Renal cortex interstitium (tissue), 11 donors: Measurements from ENCODE around the gene KRTAP10-8. TPM values are rescaled to one million over a fixed set of nuclear protein-coding genes. Genes with fewer than 3 reads are reported as not detected.
"Not testable (repeated sequence)": the region's sequence is repeated elsewhere in the genome, so short reads cannot be mapped to it uniquely, and the experiment has no call there.

Experiments
- DNase-seq, 11 donors: peaks; one replicate each; pipeline ENCODE4 v3.0.0-alpha.2; 2013; ENCODE audit warnings: low read depth in 9 of 11, low spot score in 4 of 11; ENCODE audit errors: extremely low read depth in 1 of 11
- polyA plus RNA-seq, 3 donors: library from polyadenylated mRNA; unstranded; fragments of 120-200 nt; gene quantifications; one replicate each; pipeline ENCODE4 v1.2.1, GENCODE V29; 2013; ENCODE audit not compliant: insufficient read length in 3 of 3

Gene KRTAP10-8
- polyA plus RNA-seq, 3 donors, result not detected

DNA sequence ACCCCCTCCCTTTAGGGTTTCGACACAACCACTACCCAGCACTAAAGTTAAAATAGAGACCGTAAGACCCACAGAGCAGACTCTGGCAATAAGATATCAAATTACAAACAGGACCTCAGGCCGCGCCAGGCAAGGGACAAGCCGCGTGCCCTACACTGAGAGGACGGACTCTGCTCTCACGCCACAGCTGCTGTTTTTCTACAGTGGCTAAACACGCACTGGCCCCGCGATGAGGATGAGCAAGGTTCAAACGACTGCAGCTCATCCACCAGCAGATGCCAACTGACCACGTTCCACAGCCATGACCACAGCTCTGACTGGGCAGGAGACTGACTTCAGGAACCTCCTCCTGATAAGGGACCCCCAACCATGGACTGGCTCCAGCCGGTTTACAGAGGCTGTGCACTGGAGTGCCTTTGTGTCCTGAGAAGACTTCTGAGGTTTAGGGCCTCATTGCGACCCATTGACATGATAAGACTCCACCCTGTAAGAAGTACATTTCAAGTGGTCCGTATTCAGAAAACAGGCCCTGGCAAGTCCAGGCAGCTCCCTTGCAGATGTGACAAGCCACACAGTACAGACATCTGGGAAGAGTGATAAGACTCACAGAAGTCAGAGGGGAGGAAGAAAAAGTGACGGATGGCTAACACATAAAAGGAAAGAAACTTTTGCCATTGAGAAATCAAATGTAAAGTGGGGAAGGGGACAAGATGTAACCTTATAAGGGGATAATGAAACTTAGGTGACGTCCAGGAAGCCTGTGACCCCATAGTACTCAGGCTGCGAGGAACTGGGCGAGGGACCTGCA is 18.1 kb upstream of the KRTAP10-8 start:
- peak in 4 of 11 donors; percentile 12 to 20 (median 16) for DNase-seq

DNA sequence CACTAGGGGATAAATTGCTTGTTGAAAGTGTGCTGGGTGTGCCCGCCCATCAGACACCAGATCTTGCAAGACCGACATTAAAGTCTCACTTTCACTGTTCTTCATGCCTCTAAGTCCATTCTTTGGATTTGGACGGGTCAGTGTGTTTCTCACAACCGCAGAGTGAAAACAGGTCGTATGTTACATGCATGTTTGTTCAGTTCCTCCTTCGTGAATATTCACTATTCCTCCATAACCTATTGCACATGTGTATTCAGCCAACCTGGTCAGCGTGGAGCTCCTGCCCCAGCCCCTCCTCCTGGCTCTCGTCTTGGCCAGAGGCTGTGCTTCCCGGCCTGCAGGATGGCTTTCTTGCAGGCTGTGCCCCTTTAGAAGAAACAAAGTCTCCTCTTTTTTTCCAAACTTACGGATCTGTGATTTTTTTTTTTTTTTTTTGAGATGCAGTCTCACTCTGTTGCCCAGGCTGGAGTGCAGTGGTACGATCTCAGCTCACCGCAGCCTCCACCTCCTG is 17.4 kb upstream of the KRTAP10-8 start:
- no peak for DNase-seq

DNA sequence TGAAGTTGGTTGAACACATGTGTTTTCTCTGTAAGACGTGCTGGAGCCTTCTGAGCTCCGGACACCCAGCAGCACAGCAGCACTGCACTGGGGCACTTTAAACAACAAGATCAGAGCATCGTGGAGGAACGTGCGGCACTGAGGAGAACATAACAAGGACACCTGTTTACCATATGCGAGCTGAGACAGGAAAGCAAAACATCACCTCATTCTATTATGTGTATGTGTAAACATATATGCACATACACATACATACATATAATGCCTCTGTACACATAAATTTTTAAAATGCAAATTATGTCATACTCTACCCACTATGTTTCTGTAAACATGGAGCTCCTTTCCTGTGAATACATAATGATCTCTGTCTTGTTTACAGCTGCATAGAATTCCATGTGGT is 16.4 kb upstream of the KRTAP10-8 start:
- no peak for DNase-seq

- no peak for DNase-seq
These were observed 15.7 kb upstream of the KRTAP10-8 start for GRCh38 chr21:44596068-44596725.

DNA sequence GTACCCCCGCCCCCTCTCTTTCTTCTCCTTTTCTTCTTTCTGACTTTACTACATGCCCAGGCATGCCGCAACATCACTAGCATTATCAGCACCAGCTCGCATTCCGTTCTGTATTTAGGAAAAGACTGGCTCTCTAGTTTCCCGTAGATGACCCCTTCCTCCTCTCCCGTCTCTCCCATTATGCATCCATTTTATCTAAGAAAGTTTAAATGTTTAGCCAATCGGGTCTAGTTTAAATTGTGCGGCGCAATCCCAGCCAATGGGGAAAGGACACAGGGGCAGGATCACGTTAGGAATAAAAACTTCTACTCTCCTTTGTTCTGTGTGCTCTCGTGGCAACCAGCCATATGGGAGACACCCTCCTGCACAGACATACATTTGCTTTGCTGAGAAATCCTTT is 13.8 kb upstream of the KRTAP10-8 start:
- no peak for DNase-seq

- no peak for DNase-seq
These were observed 12.4 kb upstream of the KRTAP10-8 start for GRCh38 chr21:44599264-44600029.

DNA sequence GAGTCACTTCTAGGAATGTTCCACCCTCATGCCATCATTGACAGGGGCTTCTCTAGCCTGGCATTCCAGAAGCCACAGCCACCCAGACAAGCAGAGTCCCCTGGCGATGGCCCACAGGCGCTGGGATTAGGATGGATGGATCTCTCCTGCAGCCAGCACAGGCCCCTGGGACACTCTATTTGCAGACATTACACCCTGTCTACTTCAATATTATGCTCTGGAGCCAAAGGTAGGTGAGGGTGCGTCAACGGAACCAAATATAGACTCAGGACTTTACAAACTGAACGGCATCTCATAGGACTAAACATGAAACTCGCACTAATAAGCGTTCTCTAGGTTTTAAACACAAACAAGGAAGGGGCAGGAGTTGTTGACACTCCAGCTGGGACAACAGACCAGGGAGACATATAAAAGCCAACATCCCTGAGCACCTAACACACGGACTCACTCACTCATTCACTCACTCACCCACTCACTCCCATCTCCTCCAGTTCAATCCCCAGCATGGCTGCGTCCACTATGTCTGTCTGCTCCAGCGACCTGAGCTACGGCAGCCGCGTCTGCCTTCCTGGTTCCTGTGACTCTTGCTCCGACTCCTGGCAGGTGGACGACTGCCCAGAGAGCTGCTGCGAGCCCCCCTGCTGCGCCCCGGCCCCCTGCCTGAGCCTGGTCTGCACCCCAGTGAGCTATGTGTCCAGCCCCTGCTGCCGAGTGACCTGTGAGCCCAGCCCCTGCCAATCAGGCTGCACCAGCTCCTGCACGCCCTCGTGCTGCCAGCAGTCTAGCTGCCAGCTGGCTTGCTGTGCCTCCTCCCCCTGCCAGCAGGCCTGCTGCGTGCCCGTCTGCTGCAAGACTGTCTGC is 11.5 kb upstream of the KRTAP10-8 start, which contains the start of gene KRTAP10-7:
Gene KRTAP10-7 (plus strand): TSS at position 480 of the 861 bp plus-strand sequence. CDS start 25 bp downstream, at position 505.
- DNase-seq, result not testable (repeated sequence)

- not testable (repeated sequence) for DNase-seq
These were observed 10.8 kb upstream of the KRTAP10-8 start for GRCh38 chr21:44601091-44601490.

- no peak for DNase-seq
These were observed 10.1 kb upstream of the KRTAP10-8 start for GRCh38 chr21:44601596-44602462.

GRCh38 chr21:44602463-44602850 is 9.4 kb upstream of the KRTAP10-8 start:
- DNase-seq, result no peak

GRCh38 chr21:44603109-44603875 is 8.6 kb upstream of the KRTAP10-8 start:
- DNase-seq, result no peak

DNA sequence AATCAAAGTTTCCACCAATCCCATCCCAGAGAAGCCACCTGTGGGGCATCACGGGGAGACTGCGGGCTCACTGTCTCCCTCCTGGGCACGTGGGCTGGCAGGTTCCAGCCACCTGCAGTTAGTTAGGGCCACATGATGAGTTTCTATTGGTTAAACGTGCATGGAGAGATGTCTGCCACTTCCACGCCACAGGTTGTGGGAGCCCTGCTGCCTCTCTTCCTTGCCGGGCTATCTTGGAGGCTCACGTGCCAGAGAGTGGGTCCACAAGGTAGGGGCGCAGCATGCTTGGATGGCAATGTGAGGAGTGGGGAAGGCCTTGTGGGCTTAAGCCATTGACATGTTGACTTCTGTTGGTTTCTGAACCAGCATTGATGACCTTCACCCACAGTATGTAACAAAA is 8.0 kb upstream of the KRTAP10-8 start:
- no peak for DNase-seq

DNA sequence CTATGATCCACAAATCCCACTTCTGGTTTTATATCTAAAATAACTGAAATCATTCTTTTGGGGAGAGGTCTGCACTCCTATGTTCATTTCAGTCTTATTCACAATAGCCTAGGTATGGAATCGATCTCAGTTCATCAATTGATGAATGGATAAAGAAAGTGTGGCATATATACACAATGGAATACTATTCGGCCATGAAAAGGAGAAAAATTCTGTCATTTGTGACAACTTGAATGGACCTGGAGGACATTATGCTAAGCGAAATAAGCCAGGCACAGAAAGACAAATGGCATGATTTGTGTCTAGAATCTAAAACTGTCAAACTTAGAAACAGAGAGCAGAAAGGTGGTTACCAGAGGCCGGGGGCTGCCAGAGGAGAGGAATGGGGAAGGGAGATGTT is 5.4 kb upstream of the KRTAP10-8 start:
- DNase-seq, result no peak

- no peak for DNase-seq
These were observed 2.7 kb upstream of the KRTAP10-8 start for GRCh38 chr21:44609193-44609592.

GRCh38 chr21:44610157-44610843 is 1.6 kb upstream of the KRTAP10-8 start:
- not testable (repeated sequence) for DNase-seq

DNA sequence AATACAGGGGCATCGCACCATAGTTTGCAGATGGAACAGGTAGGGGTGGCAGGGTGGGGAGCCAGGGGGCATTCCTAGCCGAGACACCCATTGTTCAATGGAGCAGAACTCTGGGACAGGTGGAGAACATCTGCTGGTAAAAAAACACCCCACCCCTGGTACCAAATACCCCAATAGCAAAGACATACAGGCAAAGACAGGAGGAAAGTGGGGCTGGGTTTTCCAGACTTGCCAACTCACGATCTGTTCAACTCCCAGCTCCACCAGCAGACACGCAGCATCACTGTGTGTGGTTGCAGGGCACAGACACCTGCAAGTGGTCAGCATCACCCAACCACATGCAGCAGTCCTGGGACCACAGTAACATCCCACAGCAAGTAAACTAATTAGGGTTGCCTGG is 328 bp upstream of the KRTAP10-8 start:
- no peak for DNase-seq
